HG03097 (cell line): Measurements from ENCODE around the gene CENPA.
A peak's percentile ranks its signal among the peaks of the same experiment; 100 is the strongest.
"Not testable (repeated sequence)": the region's sequence is repeated elsewhere in the genome, so short reads cannot be mapped to it uniquely, and the experiment has no call there.

ENCODE experiments used
- ATAC-seq: cut with Tn5 transposase; IDR thresholded peaks from one replicate; pipeline ENCODE4 v1.9.1; 2021; ENCODE audit not compliant: unreplicated experiment, low FRiP score

The CENPA gene

GRCh38 chr2:26759845-26760244 is 26.0 kb upstream of the CENPA start:
- no peak for ATAC-seq

GRCh38 chr2:26760991-26761390 is 24.9 kb upstream of the CENPA start:
- ATAC-seq: not testable (repeated sequence)

DNA sequence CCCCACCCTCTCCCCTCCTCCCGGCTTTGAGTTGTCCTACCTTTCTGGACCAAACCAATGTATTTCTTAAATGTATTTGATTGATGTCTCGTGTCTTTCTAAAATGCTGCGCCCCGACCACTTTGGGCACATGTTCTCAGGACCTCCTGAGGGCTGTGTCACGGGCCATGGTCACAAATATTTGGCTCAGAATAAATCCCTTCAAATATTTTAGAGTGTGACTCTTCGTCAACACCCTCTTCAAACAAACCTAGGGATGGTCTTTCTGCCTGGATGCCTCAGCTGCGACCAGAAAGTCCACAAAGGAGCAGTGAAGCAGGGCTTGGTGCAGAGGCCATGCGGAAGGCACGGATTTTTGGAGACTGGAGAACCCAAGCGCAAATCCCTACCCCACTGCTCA is 22.8 kb upstream of the CENPA start:
- no peak for ATAC-seq

- ATAC-seq: peak; percentile 62
Observed at GRCh38 chr2:26764078-26764887, 21.6 kb upstream of the CENPA start, which contains the start of gene SLC35F6. TSS of gene SLC35F6 (plus strand) at chr2:26764284. CDS start at chr2:26764350, 66 bp downstream.

DNA sequence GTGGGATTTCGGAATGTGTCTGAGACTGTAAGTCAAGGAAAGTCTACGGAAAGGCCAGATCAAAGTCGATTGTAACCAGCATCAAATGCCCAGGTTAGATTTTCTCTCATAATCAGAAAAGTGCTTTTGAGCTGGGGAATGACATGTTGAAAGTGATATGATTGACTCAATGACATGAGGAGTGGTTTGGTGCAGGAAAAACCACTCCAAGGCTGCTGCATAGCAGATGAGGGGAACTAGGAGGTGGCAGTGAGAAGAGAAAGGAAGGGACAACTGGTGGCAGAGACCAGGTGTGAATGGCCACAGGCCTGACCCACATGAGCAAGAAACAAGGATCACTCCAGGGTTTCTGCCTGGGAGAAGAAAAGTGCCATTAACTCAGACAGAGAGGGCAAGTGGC is 20.9 kb upstream of the CENPA start:
- ATAC-seq: no peak

GRCh38 chr2:26765475-26766200 is 20.2 kb upstream of the CENPA start:
- no peak for ATAC-seq

DNA sequence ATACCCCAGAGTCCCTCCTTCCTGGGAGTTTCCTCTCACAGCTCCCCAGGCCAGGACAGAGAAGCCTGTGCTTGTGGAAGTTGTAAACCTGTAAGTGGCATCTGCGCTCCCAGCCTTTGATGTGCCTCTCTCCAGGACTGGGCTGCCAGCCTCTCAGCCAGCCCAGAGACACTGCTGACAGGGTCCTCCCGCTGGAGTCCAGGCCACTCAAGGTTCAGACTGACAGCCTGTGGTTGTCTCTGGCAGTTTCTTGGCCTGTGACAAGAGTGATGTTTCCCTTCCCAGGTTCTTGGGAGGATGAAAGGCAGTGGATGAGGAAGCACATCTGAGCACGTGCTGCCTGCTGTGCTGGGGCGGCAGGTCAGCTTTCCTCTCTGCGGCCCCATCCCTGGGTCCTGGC is 18.7 kb upstream of the CENPA start:
- no peak for ATAC-seq

- no peak for ATAC-seq
Observed at GRCh38 chr2:26767894-26768487, 17.9 kb upstream of the CENPA start.

GRCh38 chr2:26768759-26769088 is 17.1 kb upstream of the CENPA start:
- ATAC-seq: no peak

DNA sequence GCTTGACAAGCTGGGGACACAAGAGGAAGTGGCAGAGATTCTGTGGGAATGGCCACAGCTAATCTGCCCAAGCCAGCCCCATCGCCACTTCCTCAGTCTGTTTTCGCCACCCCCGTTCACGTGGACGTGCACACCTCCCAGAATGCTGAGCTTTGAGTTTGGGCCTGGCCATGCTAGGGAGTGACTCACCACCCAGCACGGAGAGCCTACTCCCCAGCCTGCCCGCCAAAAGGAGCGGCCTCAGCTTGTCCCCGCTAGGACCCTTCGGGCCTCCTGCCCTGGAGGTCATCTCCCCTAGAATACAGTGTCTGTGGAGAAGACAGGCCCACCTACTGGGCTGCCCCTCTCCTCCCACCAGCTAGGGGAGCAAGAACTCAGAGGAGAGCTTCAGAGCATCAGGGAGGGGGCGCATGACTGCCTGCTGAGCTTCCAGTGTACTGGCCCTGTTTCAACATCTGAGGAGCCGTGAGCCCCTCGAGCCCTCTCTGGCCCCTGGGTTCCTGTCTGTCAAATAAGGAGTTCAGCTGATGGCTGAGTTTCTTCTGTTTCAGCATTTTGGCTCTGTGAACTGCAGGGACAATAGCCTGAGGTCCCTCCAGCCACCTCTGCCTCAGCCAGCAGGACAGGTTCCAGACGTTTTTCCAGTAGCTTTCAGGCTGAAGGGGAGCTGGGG is 16.6 kb upstream of the CENPA start:
- ATAC-seq: no peak

DNA sequence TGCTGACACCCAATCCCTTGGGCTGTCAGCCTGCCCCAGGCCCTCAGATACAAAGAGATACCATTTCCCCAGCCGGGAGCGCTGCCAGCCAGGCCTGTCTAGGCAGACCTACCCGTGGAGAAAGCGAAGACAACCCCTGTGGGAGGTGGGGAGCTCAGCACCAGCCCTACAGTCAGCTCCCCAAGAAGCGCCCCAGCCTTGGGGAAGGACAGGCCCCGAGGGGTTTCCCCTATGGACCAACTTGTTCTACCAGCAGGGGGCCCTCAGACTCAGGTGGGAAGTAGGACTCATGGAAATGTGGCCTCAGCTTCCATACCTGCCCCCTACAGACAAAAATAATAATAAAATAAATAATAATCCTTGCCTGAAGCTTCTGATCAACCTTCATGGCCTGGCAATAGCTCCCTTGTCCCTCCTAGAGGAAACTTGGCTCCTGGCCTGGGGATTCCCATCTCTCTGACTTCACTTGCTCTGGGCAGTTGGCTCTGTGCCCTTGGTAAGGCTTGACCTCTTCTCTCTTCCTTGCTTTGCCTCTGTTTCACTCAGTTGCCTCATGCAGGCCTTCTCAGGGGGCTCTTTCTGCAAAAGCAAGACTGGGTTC is 14.8 kb upstream of the CENPA start:
- ATAC-seq: no peak

GRCh38 chr2:26772064-26773001 is 13.5 kb upstream of the CENPA start:
- no peak for ATAC-seq

GRCh38 chr2:26776195-26776800 is 9.6 kb upstream of the CENPA start:
- ATAC-seq: no peak

GRCh38 chr2:26778098-26778497 is 7.8 kb upstream of the CENPA start:
- ATAC-seq: no peak

- no peak for ATAC-seq
Observed at GRCh38 chr2:26778507-26778906, 7.3 kb upstream of the CENPA start.

DNA sequence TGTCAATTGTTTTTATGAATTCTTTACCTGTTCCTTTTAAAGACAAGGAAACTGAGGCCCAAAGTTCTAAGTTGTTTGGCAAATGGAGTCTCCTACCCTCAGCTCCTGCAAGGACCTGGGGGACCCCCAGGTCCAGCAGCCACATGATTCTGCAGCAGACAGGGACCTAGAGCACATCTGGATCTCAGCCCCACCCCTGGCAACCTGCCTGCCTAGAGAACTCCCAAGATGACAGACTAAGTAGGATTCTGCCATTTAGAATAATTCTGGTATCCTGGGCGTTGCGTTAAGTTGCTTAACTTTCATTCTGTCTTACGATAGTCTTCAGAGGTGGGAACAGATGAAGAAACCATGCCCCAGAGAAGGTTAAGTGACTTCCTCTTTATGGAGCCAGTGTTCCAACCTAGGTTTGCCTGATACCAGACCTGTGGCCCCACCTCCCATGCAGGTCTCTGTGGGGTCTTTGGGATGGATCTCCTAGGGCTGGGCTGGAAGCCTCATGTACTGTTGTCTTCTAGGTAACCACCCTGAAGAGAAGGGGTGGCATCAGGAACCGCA is 5.6 kb upstream of the CENPA start:
- ATAC-seq: no peak

DNA sequence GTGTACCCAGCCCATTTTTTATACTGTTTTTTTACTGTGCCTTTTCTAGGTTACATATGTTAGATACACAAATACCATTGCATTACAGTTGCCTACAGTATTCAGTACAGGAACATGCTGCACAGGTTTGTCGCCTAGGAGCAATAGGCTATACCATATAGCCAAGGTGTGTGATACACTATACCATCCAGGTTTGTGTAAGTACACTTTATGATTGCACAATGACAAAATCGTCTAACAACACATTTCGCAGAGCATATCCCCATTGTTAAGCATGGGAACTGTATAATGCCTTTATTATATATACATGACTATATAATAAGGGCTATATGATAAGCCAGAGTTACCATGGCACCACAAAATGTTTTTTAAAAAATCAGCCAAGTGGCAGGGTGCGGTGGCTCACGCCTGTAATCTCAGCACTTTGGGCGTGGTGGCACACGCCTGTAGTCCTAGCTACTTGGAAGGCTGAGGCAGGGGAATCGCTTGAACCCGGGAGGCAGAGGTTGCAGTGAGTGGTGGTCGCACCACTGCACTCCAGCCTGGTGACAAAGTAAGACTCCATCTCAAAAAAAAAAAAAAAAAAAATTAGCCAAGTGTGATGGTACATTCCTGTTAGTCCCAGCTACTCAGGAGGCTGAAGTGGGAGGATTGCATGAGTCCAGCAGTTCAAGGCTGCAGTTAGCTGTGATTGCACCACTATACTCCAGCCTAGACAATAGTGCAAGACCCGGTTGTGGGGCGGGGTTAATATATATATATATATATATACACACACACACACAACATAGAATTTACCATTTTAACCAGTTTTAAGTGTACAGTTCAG is 2.8 kb upstream of the CENPA start:
- ATAC-seq: no peak

- ATAC-seq: no peak
Observed at GRCh38 chr2:26784570-26785234, 1.2 kb upstream of the CENPA start.
